OCI-LY7 (cell line): ENCODE measurements around the gene SLAMF1. TPM values are rescaled to one million over a fixed set of nuclear protein-coding genes. Genes with fewer than 3 reads are reported as not detected.
A peak's percentile ranks its signal among the peaks of the same experiment; 100 is the strongest.

Experiments used
- BruUV-seq: library from RNA; stranded (reverse); fragments of 400-500 nt; replicated peaks from 2 replicates; lab custom pipeline; 2021; lab: Mats Ljungman, UMichigan
- CTCF ChIA-PET: fragments of 300-600 bp; sonication (Branson Sonifier 250); formaldehyde crosslinking; loops from one replicate; lab custom pipeline; 2022; ENCODE audit warnings: antibody characterized with exemption; ENCODE audit not compliant: unreplicated experiment; lab: Charles Lee
- POLR2A ChIA-PET: fragments of 300-600 bp; sonication (Branson Sonifier 250); formaldehyde crosslinking; loops from one replicate; lab custom pipeline; 2022; ENCODE audit warnings: antibody characterized with exemption; lab: Charles Lee
- DNase-seq: peaks from one replicate; pipeline ENCODE4 v3.0.0-alpha.2; 2015; ENCODE audit warnings: low spot score
- H2AFZ ChIP-seq: fragments of 200-600 bp; sonication (generic), shearing (Covaris generic); 2 replicates; pipeline ENCODE4 v1.6.1; 2014; ENCODE audit warnings: mild to moderate bottlenecking, antibody characterized with exemption, low read length, moderate library complexity
- H3K27ac ChIP-seq: fragments of 200-600 bp; sonication (generic); 2 replicates; pipeline ENCODE4 v1.5.1; 2014; ENCODE audit warnings: mixed run types, low read depth, mild to moderate bottlenecking, moderate library complexity, low read length, inconsistent platforms; ENCODE audit not compliant: poor library complexity, severe bottlenecking
- H3K36me3 ChIP-seq: fragments of 200-600 bp; sonication (generic); 2 replicates; pipeline ENCODE4 v1.6.1; 2014; ENCODE audit warnings: mild to moderate bottlenecking, antibody characterized with exemption, low read length, moderate library complexity, mixed read lengths; ENCODE audit not compliant: insufficient read depth
- H3K4me1 ChIP-seq: fragments of 200-600 bp; sonication (generic); 2 replicates; pipeline ENCODE4 v1.5.1; 2014; ENCODE audit warnings: mild to moderate bottlenecking, low read length; ENCODE audit not compliant: insufficient read depth, poor library complexity, severe bottlenecking
- H3K4me2 ChIP-seq: fragments of 200-600 bp; sonication (generic); 2 replicates; pipeline ENCODE4 v1.6.1; 2014; ENCODE audit warnings: mild to moderate bottlenecking, low read length
- H3K4me3 ChIP-seq: fragments of 200-600 bp; sonication (generic); 2 replicates; pipeline ENCODE4 v1.5.1; 2014; ENCODE audit warnings: mild to moderate bottlenecking, low read depth, low read length; ENCODE audit not compliant: poor library complexity, severe bottlenecking
- H3K79me2 ChIP-seq: fragments of 200-600 bp; sonication (generic); 2 replicates; pipeline ENCODE4 v1.6.1; 2016; ENCODE audit warnings: low read depth, mild to moderate bottlenecking, low read length, moderate library complexity, mixed read lengths; ENCODE audit not compliant: insufficient read depth
- H3K9me2 ChIP-seq: fragments of 200-600 bp; sonication (generic); 2 replicates; pipeline ENCODE4 v1.6.1; 2016; ENCODE audit warnings: mild to moderate bottlenecking, low read length, mixed read lengths; ENCODE audit not compliant: insufficient read depth
- H3K9me3 ChIP-seq: fragments of 200-600 bp; sonication (generic); 2 replicates; pipeline ENCODE4 v1.6.1; 2014; ENCODE audit warnings: mild to moderate bottlenecking, mixed run types, low read length, mixed read lengths
- H4K20me1 ChIP-seq: fragments of 200-600 bp; sonication (generic); 2 replicates; pipeline ENCODE4 v1.6.1; 2014; ENCODE audit warnings: mild to moderate bottlenecking, antibody characterized with exemption, low read length, moderate library complexity, mixed read lengths; ENCODE audit not compliant: insufficient read depth
- EZH2phosphoT487 ChIP-seq: fragments of 200-600 bp; sonication (generic); IDR thresholded peaks from 2 replicates; pipeline ENCODE4 v1.6.1; 2018; ENCODE audit warnings: low read depth, borderline replicate concordance, mild to moderate bottlenecking, mixed run types, antibody characterized with exemption, low read length, moderate library complexity, mixed read lengths
- intact Hi-C: fragments of 100-400 bp; cut with micrococcal nuclease; formaldehyde crosslinking; loops from one replicate; pipeline ENCODE4 v1.10.0; 2022; ENCODE audit not compliant: unreplicated experiment
- total RNA-seq, 2 experiments: library from RNA; depleted of rRNA in 1 of 2; stranded (reverse); fragments of >200 nt in 1 of 2; shearing (Covaris generic) in 1 of 2; gene quantifications; 2 replicates each; pipeline ENCODE4 v1.2.3, GENCODE V29; 2014 to 2022
- TF ChIP-seq, protein P1 (sequence below): fragments of 200-600 bp; sonication (generic); conservative IDR thresholded peaks from 2 replicates; pipeline ENCODE4 v1.5.1; 2014; ENCODE audit warnings: mild to moderate bottlenecking, antibody characterized with exemption, low read length, moderate library complexity, mixed read lengths

Gene SLAMF1
- total RNA-seq, 2 experiments from 2014 or later = 0.32 to 0.72 TPM

DNA sequence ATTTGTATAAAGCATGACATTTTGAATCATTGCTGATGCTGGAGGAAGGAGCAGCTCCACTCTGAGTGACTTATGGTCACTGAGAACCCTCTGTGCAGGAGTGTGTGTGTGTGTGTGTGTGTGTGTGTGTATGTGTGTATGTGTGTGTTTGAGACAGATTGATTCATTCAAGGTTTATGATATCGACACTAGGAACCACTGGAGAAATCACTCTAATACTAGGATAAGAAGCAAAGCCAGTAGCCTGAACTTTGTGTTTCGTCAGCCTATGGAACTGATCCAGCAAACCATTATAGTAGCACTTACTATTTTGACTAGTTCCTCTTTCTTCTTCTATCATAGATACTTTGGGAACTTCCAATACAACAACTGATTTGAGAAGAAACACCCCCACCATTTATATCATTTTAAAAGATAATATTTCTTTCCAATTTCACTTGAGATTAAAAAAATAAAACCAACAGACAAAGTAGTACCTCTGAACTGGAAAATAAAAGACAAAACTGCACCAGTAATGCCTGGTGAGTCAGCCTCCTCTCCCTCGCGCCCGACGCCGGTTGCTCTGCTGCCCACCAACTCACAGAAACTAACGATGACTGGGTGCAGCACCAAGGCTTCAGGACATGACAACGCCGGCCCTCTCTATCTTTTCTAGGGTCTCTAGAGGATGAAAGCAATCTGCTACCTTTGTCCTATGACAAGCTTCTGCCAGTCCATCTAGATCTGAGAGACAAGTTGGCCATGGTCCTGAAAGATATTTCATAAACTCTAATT, 20.9 kb downstream of the SLAMF1 start:
- no peaks in the 10 kb centered on the region for H3K36me3 ChIP-seq
- POLR2A ChIA-PET = interaction anchor here (1.0 to 3.1 kb wide), 7 partner anchors 14 to 104 kb away, joined by 3 to 14 read pairs (median 5); partner anchors contain the start of gene SLAMF6

DNA sequence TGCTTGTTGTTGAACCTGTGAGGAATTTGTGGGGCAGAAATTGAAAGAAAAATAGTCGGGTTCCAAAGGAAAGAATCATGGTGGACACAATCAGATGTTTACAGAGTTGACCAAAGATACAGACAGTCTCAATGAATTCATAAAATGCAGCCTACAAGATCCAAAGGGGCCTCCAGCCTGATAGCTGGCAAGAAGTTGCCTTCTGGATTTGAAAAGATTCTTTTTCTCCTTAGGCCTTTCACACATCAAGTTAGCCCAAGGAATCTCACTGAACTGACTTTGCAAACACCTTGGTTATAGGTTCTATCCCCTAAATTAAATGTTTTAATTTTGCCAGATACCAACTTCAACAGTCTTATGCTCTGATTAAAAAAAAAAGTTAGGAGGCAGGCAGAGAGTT, 21.5 kb downstream of the SLAMF1 start:
- Histone ChIP-seq H3K9me3 (no peaks in the 10 kb centered on the region), H3K4me2 (peak overlapping the region; percentile 67), H3K4me3 (peak overlapping the region; percentile 43), H3K27ac (peak overlapping the region; percentile 87), H3K79me2 (no peaks in the 10 kb centered on the region), H3K4me1 (peaks cover 96% of the 10 kb centered on the region), H4K20me1 (no peaks in the 10 kb centered on the region), H2AFZ (peak overlapping the region; percentile 75; the same call in 1 of the 2 replicates), H3K36me3 (no peaks in the 10 kb centered on the region), H3K9me2 (no peaks in the 10 kb centered on the region)
- intact Hi-C loops = loop anchor here (2.0 kb wide), 1 partner anchor 27 kb away; no protein-coding TSS in a partner anchor
- CTCF ChIA-PET = interaction anchor here (1.4 kb wide), 1 partner anchor 50 kb away, joined by 6 read pairs; no protein-coding TSS in a partner anchor
- no TSS peak for BruUV-seq
- TF ChIP-seq EZH2phosphoT487 = no peak
- TF ChIP-seq, protein P1, sequence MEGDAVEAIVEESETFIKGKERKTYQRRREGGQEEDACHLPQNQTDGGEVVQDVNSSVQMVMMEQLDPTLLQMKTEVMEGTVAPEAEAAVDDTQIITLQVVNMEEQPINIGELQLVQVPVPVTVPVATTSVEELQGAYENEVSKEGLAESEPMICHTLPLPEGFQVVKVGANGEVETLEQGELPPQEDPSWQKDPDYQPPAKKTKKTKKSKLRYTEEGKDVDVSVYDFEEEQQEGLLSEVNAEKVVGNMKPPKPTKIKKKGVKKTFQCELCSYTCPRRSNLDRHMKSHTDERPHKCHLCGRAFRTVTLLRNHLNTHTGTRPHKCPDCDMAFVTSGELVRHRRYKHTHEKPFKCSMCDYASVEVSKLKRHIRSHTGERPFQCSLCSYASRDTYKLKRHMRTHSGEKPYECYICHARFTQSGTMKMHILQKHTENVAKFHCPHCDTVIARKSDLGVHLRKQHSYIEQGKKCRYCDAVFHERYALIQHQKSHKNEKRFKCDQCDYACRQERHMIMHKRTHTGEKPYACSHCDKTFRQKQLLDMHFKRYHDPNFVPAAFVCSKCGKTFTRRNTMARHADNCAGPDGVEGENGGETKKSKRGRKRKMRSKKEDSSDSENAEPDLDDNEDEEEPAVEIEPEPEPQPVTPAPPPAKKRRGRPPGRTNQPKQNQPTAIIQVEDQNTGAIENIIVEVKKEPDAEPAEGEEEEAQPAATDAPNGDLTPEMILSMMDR = no peak
- POLR2A ChIA-PET = interaction anchor here (0.8 to 3.1 kb wide), 10 partner anchors 26 to 103 kb away, joined by 3 to 14 read pairs (median 4); partner anchors contain the start of gene SLAMF6
- no peak for DNase-seq

More for the DNA sequence above, 20.9 kb downstream of the SLAMF1 start:
- peak overlapping the region; percentile 43 for H3K4me3 ChIP-seq
- no TSS peak for BruUV-seq
- H3K4me1 ChIP-seq = peaks cover 96% of the 10 kb centered on the region
- CTCF ChIA-PET = interaction anchor here (1.4 to 1.5 kb wide), 2 partner anchors 49 kb away, joined by 6 read pairs; no protein-coding TSS in a partner anchor
- H3K4me2 ChIP-seq = peak overlapping the region; percentile 67
- no peaks in the 10 kb centered on the region for H3K79me2 ChIP-seq
- no peak for DNase-seq
- peak overlapping the region; percentile 87 for H3K27ac ChIP-seq
- H4K20me1 ChIP-seq = no peaks in the 10 kb centered on the region
- no peaks in the 10 kb centered on the region for H3K9me3 ChIP-seq
- TF ChIP-seq EZH2phosphoT487 = no peak
- TF ChIP-seq, protein P1 = no peak
- H2AFZ ChIP-seq = peak overlapping the region; percentile 75; the same call in 1 of the 2 replicates
- H3K9me2 ChIP-seq = no peaks in the 10 kb centered on the region
- intact Hi-C loops = loop anchor here (2.0 kb wide), 1 partner anchor 27 kb away; no protein-coding TSS in a partner anchor
